Eye (tissue), 1 donor: ENCODE results near the gene F11.
"Not testable (repeated sequence)": the region's sequence is repeated elsewhere in the genome, so short reads cannot be mapped to it uniquely, and the experiment has no call there.

Experiments used
- DNase-seq: peaks from one replicate; pipeline ENCODE4 v3.0.0-alpha.2; 2015

Gene F11

DNA sequence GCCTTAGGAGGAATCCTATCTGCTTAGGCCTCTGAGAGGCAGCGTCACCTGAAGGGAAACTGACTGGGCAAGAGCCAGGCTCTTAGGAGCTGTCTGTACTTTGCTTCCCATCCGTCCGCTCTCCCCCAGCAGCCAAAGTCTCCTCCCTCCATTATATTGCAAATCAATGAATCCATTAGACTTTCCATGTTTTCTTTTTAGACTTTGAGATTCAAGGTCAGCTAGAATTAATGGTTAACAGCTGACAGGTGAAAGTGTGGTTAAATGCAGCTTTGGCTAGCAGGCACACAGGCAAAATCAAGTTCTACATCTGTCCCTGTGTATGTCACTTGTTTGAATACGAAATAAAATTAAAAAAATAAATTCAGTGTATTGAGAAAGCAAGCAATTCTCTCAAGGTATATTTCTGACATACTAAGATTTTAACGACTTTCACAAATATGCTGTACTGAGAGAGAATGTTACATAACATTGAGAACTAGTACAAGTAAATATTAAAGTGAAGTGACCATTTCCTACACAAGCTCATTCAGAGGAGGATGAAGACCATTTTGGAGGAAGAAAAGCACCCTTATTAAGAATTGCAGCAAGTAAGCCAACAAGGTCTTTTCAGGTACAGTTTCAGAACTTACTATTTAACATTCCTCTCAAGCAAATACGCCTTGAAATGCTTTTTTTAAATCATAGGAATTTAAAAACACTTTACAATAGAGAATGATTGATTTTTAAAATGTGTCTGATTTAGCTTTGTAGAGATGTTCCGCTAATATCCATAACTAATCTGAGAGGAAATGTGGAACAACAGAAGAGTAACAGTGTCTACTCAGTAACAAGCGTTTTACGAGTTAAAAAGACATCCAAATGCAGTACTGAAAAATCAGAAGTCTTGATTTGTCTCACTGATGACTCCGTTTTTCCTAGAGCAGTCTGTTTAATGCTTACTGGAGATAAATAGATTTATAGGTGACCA is at the start of gene F11:
Gene F11 (plus strand): TSS at position 507 of the 970 bp plus-strand sequence. CDS start 948 bp downstream, outside the sequence.
- peak; percentile 6 for DNase-seq

DNA sequence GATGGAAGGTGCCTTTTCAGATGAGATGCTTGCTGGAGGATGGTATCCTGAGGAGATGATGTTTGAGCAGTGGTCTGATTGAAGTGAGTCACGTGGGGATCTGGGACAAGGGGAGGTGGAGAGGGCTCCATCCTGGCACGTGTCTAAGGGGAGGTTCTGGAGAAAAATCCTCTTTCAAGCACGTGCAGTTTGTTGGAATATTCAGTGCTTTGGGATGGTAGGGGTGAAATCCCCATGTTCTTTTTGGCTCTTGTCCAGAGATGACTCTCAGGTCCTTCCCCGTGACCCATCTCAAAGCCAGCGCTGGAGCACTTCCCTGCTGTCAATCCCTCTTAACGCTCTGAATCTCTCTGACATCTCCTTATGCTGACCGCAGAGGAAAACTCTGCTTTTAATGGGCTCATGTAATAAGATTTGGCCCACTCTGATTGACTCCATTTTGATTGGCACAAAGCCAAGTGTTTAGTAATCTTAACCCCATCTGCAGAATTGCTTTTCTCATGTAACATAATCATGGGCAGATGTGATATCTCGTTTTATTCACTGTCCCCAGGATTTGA is 49.4 kb upstream of the F11 start:
- peak; percentile 57 for DNase-seq

DNA sequence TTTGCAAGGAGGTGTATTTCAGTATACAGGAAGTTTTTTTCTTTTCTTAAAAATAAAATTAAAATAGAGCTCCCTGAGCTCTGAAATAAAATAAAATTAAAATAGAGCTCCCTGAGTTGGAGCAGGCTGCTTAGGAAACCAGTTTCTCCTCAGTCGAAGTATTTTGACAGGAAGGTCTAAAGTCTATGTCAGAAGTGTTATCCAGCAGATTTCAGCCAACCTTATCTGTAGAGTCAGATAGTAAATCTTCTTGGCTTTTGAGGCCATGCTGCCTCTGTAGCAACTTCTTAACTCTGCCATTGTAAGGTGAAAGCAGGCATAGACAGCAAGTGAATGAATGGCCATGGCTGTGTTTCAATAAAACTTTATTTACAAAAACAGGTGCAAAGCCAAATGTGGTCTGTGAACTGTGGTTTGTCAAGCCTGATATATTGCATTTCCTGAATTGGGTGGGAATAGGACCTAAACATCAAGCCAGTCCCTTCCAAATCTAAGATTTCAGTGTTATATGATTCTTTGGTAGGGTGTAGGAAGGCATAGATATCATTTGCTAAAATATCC is 48.2 kb upstream of the F11 start:
- no peak for DNase-seq

DNA sequence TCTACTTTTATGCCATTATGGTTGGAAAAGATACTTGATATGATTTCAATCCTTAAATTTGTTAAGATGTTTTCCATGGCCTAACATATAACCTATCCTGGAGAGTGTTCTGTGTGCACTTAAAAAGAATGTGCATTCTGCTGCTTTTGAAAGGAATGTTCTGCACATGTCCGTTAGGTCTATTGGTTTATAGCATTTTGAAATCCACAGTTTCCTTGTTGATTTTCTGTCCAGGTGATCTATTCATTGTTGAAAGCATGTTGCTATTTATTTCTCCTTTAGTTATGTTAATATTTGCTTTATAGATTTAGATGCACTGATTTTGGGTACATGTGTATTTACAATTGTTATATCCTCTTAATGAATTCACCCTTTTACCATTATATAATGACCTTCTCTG is 44.4 kb upstream of the F11 start:
- no peak for DNase-seq

DNA sequence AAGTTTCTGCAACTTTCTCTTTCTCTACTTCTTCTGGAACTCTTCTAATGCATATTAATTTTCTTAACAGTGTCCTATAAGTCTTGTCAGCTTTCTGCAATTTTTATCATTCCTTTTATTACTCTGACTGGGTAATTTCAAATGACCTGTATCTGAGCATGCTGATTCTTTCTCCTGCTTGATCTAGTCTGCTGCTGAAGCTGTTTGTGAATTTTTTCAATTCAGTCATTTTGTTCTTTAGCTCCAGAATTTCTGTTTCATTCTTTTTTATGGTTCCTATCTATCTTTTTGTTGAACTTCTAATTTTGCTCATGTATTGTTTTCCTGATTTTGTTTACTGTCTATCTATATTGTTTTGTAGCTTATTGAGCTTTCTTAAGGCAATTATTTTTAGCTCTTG is 40.1 kb upstream of the F11 start:
- DNase-seq = no peak

DNA sequence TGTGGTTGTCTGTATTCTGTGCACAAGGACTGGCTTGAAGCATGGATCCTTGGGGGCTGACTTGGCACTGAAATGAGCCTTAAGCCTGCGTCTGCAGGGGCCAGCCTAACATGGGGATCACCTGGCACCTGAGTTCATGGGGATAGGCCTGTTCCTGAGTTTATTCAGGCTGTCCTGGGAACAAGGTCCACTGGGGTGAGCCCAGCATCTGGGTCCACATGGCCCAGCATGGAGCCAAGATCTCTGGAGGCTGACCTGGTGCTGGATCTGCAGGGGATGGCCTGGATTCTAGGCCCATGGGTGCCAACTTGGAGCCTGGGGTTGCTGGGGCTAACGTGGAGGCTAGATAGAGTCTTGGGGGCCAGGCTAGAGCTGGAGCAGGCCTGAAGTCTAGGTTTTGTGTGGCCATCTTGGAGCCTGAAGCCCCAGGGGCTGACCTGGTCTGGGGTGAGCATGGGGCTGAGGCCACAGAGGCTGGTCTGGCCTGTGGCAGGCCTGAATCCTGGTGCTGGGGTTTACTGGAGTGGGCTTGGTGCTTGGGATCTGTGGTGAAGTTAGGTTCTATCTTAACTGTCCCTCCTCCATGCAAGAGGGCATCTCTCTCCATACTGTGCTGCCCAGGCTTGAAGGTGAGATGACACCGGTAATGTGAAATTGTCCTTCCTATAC is 39.3 kb upstream of the F11 start:
- no peak for DNase-seq

DNA sequence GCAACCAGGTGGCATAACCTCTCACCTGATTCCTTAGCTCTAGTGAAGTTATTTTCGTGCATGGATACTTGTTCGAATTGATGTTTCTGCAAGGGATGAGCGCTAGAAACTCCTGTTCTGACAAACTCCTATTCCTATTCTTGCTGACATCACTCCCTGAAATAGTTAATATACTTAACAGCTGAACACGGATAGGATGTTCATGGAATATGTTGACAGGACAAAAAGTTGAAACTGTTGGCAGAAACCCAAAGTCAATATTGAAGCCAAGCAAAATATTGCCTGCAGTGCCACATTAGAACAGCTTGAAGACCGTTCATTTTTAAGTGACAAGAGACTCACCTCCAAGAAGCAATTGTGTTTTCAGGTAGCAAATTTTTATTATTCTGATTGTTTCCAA is 38.8 kb upstream of the F11 start, which contains the start of gene KLKB1:
Gene KLKB1 (plus strand): TSS at position 287 of the 400 bp plus-strand sequence. CDS start 689 bp downstream, outside the sequence.
- DNase-seq = peak; percentile 50

DNA sequence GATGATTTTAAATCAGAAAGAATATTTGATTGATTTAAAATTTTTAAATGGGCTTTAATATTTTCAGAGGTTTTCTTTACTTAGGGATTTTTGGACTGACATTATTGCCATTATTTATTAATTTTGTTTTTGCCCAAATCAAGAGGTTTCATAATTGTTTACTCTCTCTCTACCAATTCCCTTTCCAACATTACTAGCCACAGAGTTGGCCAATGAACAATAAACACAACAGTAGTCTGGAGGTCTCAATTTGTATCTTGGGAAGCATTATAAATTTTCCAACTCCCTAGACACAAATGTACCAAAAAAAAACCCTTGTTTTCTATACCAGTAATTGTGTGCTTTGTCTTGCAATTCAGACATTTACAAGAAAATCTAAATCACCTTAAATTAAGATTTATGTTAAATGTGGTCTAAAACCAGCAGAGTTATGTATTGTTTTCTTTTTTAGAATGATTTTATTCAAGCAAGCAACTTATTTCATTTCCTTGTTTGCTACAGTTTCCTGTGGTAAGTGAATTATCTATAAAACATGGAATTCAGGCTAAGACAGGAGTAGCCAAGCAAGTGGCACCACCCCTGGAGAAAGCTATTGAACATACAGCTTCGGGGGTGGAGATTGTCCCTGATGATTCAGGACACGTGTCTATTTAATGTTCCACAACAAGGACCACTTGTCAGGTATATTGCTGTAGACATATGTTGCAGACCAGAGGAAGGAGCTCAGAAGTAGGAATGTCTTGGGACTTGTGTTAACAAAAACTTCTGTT is 38.1 kb upstream of the F11 start:
- no peak for DNase-seq

DNA sequence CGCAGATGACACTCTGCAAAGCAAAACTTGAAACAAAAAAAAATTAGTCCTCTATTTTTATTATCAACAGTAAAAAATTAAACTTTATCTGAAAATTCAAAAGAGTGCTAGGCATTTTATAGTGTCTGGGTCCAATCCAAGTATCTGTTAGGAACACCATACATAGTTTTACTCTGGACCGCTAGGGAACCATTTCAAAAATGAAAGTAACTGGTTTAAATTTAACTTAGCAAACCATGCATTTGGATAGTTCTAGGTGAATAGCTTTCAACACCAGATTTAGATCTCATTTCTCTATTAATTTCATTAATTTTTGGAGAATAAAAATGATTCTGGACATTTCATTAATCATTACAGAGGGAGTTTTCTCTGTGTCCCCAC is 37.5 kb upstream of the F11 start:
- DNase-seq = no peak

DNA sequence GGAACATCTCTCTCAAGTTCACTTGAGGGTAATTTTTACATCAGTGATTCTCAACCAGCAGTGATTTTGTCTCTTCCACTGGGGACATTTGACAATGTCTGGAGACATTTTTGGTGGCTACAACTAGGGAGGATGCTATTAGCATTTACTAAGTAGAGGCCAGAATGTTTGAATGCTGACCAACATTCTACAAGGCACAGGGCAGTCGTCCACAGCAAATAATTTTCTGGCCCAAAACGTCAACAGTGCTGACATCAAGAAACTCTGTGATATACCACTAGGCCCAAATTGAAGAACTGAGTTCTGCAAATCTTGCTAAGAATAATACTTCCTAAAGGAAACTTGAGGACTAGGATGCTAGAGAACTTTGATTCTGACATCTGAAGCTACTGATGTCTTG is 31.6 kb upstream of the F11 start:
- no peak for DNase-seq

DNA sequence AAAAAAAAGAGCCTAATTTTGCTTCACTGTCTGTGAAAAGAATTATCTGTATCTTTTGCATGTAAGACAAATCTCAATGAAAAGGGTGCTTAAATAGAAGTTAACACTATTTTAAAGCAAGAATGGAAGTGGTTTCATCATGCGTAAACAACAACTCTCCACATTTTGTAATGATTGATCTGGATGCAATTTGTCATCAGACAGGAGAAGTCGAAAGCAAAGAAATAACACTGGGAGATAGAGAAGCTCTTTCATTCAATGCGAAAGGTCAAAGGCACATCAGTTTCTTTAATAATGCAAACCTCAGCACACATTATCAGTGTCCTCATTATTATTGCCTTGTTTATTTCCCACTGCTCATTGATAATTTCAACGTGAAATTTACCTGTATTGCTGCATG is 29.9 kb upstream of the F11 start:
- no peak for DNase-seq

DNA sequence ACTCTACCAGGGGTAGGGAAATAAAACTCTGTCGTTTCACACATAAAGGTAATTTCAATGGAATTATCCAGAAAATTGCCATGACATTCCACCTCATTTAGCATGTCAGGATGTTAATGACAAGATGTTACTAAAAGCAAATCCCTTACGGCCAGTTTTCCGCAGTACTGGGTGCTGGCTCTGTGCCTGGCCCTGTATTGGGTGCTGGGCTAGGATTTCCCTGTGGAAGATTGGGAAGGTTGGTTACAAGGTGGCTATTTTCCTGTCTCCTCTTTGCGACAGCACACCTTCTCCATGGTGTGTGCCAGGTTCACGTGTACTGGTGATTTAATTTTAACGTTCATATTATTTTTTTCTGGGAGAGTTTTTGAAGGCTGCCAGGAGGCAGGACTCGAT is 25.5 kb upstream of the F11 start:
- no peak for DNase-seq

DNA sequence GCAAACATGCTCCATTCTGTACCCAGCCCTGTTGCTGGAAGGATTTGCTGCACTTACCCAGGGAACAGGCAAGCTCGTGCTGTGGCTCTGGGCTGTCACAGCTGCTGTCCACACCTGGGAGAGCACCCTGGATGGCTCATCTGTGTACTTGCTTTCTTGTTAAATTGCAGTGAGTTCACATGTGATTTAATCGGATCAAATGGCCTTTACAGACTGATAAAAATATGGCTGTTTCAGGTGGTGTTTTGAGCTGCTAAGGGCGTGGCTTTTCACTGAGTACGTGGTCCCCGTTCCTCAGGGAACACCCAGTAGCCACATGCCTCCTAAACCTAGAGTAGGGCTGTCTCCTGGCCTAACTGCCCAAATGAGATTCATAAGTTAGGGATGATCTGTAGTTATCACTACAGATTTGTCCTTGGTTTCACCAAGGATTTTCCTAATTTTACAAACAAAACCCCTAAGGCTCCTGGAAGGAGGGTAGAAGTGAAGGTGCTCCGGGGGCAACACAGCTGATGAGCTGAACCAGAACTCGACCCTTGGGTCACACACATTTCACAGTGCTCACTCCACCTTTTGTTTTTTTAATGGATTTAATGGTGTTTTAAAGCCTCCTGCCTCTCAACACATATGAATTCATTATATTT is 25.0 kb upstream of the F11 start:
- DNase-seq = no peak

DNA sequence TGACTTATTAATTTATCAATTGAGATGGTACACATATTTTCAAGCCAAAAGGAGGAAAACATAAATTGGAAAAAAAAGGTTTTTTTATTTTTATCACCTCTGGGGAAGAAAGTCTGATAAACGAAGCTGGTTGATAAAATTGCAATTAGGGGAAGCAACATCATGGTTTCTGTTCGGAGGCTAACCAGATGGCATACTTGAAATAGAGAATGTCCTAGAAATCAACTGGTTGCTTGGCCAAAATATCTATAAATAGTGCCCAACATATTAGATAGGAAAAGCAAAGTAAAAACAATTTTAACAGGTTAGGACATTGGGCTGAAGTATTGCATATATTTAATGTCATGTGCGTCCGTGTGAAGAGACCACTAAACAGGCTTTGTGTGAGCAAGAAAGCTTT is 24.4 kb upstream of the F11 start:
- no peak for DNase-seq

DNA sequence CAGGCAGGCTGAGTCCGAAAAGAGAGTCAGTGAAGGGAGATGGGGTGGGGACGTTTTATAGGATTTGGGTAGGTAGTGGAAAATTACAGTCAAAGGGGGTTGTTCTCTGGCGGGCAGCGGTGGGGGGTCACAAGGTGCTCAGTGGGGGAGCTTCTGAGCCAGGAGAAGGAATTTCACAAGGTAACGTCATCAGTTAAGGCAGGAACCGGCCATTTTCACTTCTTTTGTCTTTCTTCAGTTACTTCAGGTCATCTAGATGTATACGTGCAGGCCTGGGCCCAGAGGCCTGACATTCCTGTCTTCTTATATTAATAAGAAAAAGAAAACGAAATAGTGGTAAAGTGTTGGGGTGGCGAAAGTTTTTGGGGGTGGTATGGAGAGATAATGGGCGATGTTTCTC is 24.0 kb upstream of the F11 start:
- not testable (repeated sequence) for DNase-seq

DNA sequence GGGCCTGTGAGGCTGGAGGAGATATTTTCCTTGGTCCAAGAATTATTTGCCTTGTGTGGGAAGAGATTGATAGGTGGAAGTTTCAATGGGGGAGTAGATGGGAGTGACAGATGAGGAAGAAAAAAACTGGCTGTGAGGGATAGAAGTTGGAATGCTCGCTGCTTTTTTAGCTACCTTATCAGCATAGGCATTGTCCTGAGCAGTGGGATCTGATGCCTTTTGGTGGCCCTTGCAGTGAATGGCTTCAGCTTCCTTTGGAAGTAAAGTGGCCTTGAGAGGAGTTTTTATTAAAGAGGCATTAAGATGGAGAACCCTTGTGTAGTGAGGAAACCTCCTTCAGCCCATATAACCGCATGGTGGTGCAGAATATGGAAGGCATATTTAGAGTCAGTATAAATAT is 22.7 kb upstream of the F11 start:
- no peak for DNase-seq

DNA sequence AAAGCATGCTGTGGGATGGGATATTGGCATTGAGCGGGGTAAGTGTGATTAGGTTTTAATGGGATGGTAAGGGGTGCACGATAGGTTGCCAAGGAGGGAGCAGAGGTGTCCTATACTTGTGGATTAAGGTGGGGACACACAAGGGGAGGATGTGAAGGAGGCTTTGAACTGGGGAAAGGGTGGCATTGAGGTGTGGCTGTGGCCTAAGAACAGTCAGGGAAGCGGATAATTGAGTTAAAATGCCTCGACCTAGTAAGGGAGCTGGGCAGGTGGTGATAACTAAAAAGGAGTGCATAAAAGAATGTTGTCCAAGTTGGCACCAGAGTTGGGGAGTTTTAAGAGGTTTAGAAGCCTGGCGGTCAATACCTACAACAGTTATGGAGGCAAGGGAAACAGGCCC is 21.2 kb upstream of the F11 start:
- DNase-seq = no peak

DNA sequence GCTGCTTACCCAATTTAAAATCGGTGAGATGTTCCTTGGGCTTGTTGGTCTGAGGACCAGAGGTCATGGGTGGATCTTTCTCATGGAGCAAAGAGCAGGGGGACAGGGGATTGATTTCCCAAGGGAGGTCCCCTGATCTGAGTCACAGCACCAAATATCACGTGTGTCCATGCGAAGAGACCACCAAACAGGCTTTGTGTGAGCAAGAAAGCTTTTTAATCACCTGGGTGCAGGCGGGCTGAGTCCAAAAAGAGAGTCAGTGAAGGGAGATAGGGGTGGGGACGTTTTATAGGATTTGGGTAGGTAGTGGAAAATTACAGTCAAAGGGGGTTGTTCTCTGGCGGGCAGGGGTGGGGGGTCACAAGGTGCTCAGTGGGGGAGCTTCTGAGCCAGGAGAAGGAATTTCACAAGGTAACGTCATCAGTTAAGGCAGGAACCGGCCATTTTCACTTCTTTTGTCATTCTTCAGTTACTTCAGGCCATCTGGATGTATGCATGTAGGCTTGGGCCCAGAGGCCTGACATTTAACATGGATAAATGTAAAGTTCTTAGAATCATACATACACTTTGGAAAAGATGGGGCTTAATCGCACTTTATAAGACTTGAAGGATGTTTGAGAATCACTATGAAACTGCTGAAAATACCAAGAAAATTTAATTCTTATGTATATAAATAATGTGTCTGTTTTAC is 18.8 kb upstream of the F11 start:
- DNase-seq = not testable (repeated sequence)

DNA sequence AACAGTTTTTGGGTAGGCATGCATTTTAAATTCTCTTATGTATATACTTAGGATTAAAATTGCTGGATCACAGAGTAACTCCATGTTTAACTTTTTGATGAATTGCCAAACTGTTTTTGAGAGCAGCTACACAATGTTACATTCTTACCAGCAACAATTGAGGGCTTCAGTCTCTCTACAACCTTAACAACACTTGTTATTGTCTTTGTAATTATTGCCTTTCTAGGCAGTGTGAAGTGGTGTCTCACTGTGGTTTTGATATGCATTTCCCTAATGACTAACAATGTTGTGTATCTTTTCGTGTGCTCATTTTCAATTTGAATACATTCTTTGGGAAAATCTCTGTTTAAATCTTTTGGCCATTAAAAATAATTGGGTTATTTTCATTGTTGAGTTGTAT is 17.3 kb upstream of the F11 start:
- no peak for DNase-seq

DNA sequence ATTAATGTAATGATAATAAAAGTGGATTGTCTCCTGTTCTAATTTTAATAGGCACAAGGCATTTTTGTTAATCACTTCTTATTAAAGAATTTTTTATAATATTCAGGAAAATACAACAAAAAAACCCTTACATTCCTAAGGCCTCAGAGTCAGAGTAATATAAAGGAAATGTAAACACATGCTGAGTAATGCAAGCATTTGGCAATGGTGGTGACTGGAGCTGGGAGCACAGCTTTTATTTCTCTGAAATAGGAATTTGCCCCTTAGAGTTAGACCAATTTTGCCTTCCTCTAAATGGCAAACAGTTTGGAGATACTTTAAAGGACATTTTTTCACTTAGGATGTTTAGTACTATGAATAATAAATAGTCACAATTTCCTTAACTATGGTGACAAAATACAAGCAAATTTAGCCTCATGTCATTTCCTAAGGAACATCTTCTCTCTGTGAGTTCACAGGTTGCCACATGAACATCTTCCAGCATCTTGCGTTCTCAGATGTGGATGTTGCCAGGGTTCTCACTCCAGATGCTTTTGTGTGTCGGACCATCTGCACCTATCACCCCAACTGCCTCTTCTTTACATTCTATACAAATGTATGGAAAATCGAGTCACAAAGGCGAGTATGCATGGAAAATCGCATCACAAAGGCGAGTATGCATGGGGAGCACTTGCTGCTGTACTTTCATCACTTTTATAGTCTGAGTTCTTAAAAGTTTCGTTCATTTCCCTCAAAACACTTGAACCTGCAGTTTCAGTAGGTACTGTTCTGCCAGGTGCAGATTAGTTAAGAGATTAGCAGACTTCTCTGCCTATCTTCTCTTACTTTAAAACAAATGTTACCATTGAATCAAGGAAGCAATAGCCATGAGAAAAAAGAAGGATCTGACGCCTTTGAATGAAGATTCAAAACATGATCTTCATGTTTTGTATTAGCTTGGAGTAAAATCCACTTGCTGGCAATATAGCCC is 15.9 kb upstream of the F11 start:
- no peak for DNase-seq
